ENCODE results near the gene TCN1.

GRCh38 chr11:59875856-59876519 lies 9.7 kb upstream of the TCN1 start:
- no peak for TF ChIP-seq POLR2A (IDR thresholded peaks at IDR 0.05; ENCODE audit: extremely low read depth, insufficient read length)
- TF ChIP-seq, protein P1, sequence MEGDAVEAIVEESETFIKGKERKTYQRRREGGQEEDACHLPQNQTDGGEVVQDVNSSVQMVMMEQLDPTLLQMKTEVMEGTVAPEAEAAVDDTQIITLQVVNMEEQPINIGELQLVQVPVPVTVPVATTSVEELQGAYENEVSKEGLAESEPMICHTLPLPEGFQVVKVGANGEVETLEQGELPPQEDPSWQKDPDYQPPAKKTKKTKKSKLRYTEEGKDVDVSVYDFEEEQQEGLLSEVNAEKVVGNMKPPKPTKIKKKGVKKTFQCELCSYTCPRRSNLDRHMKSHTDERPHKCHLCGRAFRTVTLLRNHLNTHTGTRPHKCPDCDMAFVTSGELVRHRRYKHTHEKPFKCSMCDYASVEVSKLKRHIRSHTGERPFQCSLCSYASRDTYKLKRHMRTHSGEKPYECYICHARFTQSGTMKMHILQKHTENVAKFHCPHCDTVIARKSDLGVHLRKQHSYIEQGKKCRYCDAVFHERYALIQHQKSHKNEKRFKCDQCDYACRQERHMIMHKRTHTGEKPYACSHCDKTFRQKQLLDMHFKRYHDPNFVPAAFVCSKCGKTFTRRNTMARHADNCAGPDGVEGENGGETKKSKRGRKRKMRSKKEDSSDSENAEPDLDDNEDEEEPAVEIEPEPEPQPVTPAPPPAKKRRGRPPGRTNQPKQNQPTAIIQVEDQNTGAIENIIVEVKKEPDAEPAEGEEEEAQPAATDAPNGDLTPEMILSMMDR (IDR thresholded peaks at IDR 0.05; ENCODE audit: low read depth, low read length): no peak

Data from NB4 (cell line).